OCI-LY7 (cell line): Measurements from ENCODE around the gene PTPRB.

Source experiments
- CTCF ChIP-seq: fragments of 200-600 bp; sonication (generic); conservative IDR thresholded peaks from 2 replicates; pipeline ENCODE4 v1.5.1; 2014; ENCODE audit warnings: mild to moderate bottlenecking, antibody characterized with exemption, low read length, moderate library complexity, mixed read lengths
- EZH2phosphoT487 ChIP-seq: fragments of 200-600 bp; sonication (generic); IDR thresholded peaks from 2 replicates; pipeline ENCODE4 v1.6.1; 2018; ENCODE audit warnings: low read depth, borderline replicate concordance, mild to moderate bottlenecking, mixed run types, antibody characterized with exemption, low read length, moderate library complexity, mixed read lengths

- no peak for TF ChIP-seq CTCF
- no peak for TF ChIP-seq EZH2phosphoT487
These were observed 11.0 kb downstream of the PTPRB start for GRCh38 chr12:70626180-70626579.
